ENCODE results near the gene SPEM2. TPM values are rescaled to one million over a fixed set of nuclear protein-coding genes. Genes with fewer than 3 reads are reported as not detected.

The SPEM2 gene
- total RNA-seq, 4 donors from 2014 or later = not detected

GRCh38 chr17:7427549-7427948 is 2.1 kb downstream of the SPEM2 start:
- TF ChIP-seq CTCF (IDR thresholded peaks at IDR 0.05) = no peak
- no peak for ATAC-seq (ENCODE audit: low FRiP score)
- DNase-seq (ENCODE audit: low spot score) = no peak

GRCh38 chr17:7428557-7428956 is 3.1 kb downstream of the SPEM2 start, which contains the start of gene SPEM3:
Gene SPEM3, plus strand, starts transcription at chr17:7428857. Its CDS starts 46 bp downstream, at chr17:7428903.
- DNase-seq (ENCODE audit: low spot score) (no peak), ATAC-seq (ENCODE audit: low FRiP score) (no peak)
- TF ChIP-seq CTCF (IDR thresholded peaks at IDR 0.05) = no peak

DNA sequence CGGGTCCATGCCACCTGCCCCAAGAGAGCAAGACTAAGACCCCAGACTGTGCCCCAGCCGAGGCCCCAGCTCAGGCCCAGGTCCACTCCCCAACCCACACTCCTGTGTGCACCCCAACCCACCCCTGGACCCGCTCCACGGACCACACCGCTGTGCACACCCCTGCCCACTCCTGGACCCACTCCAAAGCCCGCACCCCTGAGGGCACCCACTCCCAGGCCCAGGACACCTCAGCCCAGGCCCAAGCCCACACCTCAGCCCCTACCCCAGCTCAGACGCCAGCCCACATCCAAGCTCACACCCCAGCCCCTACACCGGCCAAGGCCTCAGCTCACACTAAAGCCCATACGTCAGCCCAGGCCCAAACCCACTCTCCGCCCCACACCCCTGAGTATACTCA is 4.3 kb downstream of the SPEM2 start:
- DNase-seq (ENCODE audit: low spot score) (no peak), ATAC-seq (ENCODE audit: low FRiP score) (no peak)
- TF ChIP-seq CTCF (IDR thresholded peaks at IDR 0.05) = no peak

GRCh38 chr17:7431231-7431630 is 5.8 kb downstream of the SPEM2 start:
- DNase-seq (ENCODE audit: low spot score) (no peak), ATAC-seq (ENCODE audit: low FRiP score) (no peak)
- no peak for TF ChIP-seq CTCF (IDR thresholded peaks at IDR 0.05)

- DNase-seq (ENCODE audit: low spot score) (no peak), ATAC-seq (ENCODE audit: low FRiP score) (no peak)
- no peak for TF ChIP-seq CTCF (IDR thresholded peaks at IDR 0.05)
These were observed 6.9 kb downstream of the SPEM2 start for GRCh38 chr17:7432296-7432695.

DNA sequence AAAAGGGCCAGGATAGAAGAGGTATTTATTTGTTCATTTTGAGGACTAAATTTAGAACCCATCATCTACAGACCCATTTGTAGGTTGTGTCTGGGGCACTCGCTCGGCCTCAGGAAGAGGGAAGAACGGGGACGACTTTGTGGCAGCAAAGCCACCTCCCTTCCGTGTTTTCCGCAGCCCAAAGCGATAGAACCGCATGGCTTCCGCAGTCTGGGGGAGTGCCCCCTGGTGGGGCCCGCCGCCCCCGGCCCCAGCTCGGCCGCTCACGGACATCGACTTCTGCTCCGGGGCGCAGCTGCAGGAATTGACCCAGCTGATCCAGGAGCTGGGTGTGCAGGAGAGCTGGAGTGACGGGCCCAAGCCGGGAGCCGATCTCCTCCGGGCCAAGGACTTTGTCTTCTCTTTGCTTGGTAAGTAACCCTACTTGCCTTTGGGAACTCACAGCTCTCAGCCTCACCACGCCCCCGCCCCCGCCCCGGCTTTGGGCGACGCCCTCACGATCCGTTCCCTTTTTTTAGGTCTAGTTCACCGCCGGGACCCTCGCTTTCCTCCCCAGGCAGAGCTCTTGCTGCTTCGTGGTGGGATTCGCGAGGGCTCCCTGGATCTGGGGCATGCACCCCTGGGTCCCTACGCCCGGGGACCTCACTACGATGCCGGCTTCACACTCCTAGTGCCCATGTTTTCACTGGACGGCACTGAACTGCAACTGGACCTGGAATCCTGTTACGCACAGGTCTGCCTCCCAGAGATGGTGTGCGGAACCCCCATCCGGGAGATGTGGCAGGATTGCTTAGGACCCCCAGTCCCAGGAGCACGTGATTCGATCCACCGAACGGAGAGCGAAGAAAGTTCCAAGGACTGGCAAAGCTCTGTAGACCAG is 10.5 kb downstream of the SPEM2 start:
- peak in 1 of 3 donors; percentile 3 for TF ChIP-seq CTCF (IDR thresholded peaks at IDR 0.05)
- no peak for ATAC-seq (ENCODE audit: low FRiP score)

More for the DNA sequence above, 10.5 kb downstream of the SPEM2 start:
- DNase-seq (ENCODE audit: low spot score) = no peak

Measured in omental fat pad (tissue), 4 donors.